Astrocyte (in vitro differentiated cells and primary cell): ENCODE results near the gene SLC25A13.

ENCODE experiments used
- CTCF ChIP-seq: IDR thresholded peaks from 2 replicates; pipeline ENCODE4 v1.5.1; 2011; ENCODE audit warnings: low read depth, mild to moderate bottlenecking, inconsistent platforms, low read length, moderate library complexity; ENCODE audit not compliant: insufficient read depth
- EZH2 ChIP-seq: IDR thresholded peaks from 2 replicates; pipeline ENCODE4 v1.6.1; 2012; ENCODE audit warnings: mild to moderate bottlenecking, low read length, inconsistent platforms; ENCODE audit not compliant: insufficient read depth

GRCh38 chr7:96320442-96320841, 1.5 kb downstream of the SLC25A13 start:
- TF ChIP-seq CTCF = no peak
- TF ChIP-seq EZH2 = no peak
